Daoy (cell line): ENCODE measurements around the gene TCEA3. TPM values are rescaled to one million over a fixed set of nuclear protein-coding genes. Genes with fewer than 3 reads are reported as not detected.
A peak's percentile ranks its signal among the peaks of the same experiment; 100 is the strongest.

Experiments used
- DNase-seq: peaks from one replicate; pipeline ENCODE4 v3.0.0-alpha.2; 2015; ENCODE audit warnings: low read depth
- total RNA-seq: library from RNA; depleted of rRNA; stranded (reverse); fragments of >200 nt; shearing (Covaris generic); gene quantifications from 2 replicates; pipeline ENCODE4 v1.2.3, GENCODE V29; 2014

TCEA3 gene
- total RNA-seq, 1 experiment from 2014 or later, result 1.7 TPM

GRCh38 chr1:23446661-23447310 lies 22.2 kb upstream of the TCEA3 start:
- DNase-seq, result no peak

DNA sequence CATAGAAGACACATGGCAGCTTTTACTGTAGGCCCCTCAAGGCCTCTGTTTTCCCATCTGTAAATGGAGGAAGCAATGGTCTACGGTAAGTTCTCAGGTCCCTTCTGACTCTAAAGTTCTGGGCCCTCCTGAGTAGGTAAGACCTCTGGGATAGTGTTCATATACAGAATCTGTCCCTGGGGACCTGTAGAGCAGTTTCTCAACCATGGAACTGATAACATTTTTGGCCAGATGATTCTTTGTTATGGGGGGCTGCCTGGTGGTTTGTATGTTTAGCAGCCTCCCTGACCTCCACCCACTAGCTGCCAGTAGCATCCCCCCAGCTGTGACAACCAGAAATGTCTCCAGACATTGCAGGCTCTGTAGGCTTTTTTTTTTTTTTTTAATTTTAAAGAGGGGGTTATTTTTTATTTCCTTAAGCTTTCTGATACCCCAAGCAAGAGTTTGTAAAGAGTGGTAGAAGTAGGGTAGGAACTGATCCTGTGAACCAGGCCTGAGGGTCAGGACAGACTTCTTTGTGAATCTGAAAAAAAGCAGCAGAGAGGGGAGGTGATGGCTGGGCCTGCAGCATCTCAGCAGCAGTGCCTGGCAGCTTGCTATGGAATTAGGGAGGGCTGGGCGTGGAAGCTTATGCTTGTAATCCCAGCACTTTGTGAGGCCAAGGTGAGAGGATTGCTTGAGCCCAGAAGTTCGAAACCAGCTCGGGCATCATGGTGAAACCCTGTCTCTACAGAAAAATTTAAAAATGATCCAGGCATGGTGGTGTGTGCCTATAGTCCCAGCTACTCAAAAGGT lies 20.2 kb upstream of the TCEA3 start:
- DNase-seq, result no peak

DNA sequence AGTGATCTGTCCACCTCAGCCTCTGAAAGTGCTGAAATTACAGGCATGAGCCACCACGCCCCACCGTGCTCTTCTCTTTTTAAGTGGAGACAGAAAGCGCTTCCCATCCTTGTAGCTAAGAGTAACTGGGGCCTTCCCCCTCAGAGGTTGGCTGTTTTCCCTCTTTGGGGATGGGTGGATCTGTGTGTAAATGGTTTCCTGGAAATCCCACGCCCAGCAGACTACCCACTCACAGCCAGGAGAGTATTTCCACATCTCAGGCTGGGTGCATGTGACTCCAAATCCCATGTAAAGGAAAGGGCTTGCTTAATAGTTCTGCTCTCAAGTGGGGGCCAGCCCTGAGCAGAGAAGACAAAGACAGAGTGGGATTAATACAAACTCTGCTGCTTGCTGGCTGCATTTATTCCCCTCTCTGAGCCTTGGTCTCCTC lies 19.6 kb upstream of the TCEA3 start:
- DNase-seq, result no peak

- DNase-seq, result no peak
Measured at GRCh38 chr1:23442751-23443150, 18.2 kb upstream of the TCEA3 start.

DNA sequence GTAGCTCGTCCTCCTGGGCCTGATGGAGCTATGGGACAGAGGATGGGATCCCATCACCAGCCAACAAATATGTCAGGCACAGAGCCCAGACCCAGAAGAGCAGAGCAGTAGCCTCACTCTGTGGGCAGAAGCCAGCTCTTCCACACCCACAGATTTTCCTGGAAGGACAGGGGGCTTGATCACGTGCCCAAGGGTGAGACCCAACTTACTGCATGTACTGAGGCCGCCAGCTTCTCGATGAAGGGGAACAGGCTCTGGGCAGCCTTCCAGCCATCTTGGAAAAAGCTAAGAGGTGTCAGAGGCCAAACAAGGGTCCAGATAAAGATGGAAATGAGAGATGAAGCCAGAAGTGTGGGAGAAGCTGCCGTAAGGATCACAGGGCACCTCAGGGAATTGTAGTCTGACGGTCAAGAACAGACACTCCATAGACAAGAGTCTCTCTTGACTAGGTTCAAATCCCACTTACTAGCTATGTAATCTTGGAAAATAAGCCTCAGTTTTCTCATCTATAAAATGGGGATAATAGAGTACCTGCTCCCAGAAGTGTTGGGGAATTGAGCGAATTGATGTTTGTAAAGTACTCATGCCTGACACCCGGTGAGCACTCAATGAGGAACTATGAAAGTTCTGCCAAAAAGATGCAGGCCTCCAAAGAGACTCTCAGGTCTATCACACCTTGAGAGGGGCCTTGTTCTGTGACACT lies 17.0 kb upstream of the TCEA3 start:
- DNase-seq, result no peak

DNA sequence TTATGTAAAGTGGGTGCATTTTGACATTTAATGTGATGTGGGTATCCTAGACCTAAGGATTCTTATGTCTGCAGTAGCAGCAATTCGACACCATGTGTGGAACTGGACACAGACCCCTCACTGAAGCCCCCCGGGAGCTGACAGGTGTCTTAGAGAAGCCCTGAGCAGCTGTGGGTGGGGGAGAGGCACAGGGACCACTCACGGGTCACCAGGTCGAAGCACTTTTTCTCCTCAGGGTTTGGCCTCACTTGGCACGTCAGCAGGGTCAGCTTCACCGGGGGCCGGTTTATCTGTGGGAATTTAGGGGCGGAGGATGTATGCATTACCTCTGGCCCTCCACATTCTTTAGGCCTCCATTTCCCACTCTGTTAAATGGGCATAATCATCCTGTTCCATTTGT lies 14.0 kb upstream of the TCEA3 start:
- no peak for DNase-seq

DNA sequence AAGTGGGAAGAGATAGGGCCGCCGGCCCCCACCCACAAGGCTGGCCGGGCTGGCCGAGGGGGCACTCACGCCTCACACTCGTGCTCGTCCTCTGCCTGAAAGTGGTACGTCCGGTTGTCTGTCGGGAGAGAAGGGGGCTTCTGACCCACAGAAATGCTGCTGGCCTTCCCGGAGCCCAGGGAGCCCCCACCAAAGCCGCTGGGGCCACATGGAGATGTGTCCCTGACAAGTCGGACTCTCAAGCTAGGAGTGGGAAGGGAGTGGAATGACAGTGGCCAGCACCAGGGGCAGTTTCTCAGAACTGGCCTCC lies 12.8 kb upstream of the TCEA3 start:
- DNase-seq, result no peak

GRCh38 chr1:23436520-23437354 lies 12.2 kb upstream of the TCEA3 start:
- no peak for DNase-seq

GRCh38 chr1:23434260-23434775 lies 9.8 kb upstream of the TCEA3 start:
- DNase-seq, result no peak

DNA sequence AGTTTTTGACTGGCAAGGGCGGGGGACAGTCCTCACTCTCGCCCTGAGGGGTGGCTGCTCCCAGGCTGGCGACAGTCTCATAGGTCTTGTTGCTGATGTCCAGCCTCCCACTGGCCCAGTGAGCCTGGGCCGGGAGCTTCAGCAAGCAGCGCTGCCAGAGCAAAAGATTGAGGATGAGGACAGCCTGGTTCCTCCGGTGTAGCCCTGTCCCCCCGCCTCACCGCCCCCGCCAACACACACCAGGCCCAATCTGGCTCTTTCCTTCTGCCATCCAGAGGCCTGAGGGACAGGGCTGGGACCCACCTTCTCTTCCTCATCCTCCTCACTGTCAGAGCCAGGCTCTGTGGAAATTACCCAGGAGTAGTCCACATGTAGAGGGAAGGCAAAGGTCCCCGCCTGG lies 8.6 kb upstream of the TCEA3 start:
- no peak for DNase-seq

DNA sequence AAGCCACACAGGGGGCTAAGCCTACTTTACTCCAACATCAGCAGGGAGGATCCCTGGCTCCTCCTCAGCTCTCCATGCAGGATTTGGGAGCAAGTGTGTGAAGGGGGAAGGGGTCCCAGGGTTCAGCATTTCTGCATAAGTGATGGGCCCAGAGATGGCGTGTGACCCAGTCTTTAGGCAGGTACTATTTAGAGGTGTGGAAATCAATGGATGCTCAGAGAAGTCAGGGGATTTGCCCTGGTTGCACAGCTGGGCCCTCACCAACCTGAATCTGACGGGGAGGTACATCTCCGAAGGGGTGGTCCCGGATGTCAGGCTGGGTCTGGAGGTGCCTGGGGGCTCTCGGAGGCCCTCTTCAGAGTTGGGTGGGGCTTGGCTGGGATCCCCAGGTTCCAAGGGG lies 6.9 kb upstream of the TCEA3 start:
- DNase-seq, result no peak

DNA sequence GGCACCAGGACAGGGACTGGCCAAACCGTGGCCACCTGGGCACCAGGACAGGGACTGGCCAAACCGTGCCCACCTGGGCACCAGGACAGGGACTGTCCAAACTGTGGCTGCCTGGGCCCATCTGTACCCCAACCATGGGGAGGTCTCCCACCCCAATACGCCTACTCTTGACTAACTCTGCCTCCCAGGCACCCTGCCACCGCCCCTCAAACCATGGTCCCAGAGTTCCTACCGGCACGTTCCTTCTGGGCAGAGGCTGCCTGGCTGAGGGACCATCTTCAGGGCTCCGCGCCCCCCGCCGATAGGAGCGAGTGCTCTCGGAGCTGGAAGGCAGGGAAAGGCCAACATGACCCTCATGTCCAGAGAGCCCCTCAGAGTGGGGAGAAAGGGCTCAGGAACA lies 6.3 kb upstream of the TCEA3 start:
- DNase-seq, result no peak

- no peak for DNase-seq
Measured at GRCh38 chr1:23428136-23428905, 3.8 kb upstream of the TCEA3 start.

- DNase-seq, result no peak
Measured at GRCh38 chr1:23427550-23427949, 3.0 kb upstream of the TCEA3 start.

GRCh38 chr1:23426828-23427227 lies 2.3 kb upstream of the TCEA3 start:
- no peak for DNase-seq

DNA sequence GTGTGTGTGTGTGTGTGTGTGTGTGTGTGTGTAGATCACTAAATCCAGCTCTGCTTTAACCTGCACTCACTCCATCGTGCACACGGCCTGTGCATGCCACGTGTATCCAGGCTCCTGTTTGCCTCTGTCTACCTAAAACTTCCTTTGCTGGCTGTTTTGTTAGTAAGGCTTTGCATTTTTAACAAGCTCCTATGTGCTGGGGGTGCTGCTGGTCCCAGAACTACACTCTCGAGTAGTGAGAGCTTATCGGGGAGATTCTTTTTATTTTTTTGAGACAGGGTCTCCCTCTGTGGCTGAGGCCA lies 596 bp upstream of the TCEA3 start:
- DNase-seq, result no peak

DNA sequence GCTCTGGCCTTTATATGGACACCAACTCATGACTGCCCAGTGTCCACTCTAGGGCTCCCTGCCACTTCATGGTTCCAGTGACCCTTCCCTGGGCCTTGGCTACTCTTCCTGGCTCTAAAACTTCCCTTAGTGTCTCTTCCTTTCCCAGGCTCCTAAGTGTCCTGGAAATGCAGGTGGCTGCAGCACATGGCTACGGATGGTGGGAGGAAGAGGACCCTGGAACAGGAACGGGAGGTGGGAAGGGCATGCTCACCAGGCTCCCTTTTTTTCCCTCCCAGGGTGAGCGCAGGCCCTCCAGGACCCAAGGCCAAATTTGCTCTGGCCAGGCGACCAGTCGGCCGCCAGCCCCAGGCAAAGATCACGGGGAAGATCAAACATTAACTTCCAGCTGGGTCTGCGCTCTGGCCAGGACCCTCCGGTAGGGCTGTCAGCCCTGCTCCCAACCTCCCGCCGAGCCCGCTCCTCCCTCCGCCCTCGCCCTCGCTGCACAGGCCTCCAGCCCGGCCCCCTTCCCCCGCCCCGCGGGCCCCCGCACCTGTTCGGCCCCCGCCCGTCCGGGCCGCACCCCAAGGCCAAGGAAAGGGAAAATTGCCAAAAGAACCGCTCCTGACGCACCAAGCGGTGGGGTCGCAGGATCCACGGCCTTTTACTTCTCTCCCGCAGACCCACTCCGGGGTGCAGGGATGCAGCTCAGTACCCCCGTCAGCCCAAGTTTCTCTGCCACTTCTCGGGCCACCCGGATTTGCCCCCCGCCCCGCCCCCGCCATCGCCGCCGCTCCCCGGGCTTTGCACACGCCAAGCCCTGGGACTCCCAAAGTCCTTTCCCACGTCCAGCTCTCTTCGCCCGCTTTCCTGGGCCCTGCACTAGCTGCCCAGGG lies 894 bp downstream of the TCEA3 start:
- no peak for DNase-seq

- no peak for DNase-seq
Measured at GRCh38 chr1:23422941-23423340, 1.6 kb downstream of the TCEA3 start.

GRCh38 chr1:23422241-23422877 lies 2.2 kb downstream of the TCEA3 start:
- peak; percentile 90 for DNase-seq

DNA sequence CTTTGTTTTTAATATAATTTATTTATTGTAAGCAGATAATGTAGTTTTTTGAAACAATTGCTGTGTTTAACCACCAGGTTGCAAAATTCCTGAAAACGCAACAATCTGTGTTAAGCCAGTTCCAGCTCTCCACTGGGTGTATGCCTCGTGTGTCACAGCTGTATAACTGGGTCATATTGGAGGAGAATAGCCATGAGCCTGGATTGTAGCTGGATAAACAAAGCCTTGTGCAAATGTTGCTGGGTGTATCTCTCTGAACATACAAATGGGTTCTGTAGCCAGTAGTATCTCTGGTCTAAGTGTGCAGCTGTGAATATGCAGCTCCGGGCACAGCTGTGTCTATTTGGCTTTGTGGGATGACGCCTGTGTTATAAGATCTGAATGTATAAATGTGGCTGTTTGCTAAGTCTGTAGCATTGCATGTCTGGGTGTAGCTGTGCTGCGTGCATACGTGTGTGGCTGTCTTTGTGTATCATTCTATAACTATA lies 2.8 kb downstream of the TCEA3 start:
- DNase-seq, result no peak
